Activated naive CD4-positive, alpha-beta T cell (primary cell): ENCODE data around the gene FKBP8.

Experiments
- DNase-seq, 4 experiments: peaks; one replicate each; lab custom pipeline; 2025; lab: John Stamatoyannopoulos, UW

The FKBP8 gene

GRCh38 chr19:18483119-18483890 is 60.1 kb downstream of the FKBP8 start:
- DNase-seq: no peak
